HepG2 (cell line): ENCODE results near the gene TUBA4A. TPM values are rescaled to one million over a fixed set of nuclear protein-coding genes. Genes with fewer than 3 reads are reported as not detected.

Experiments
- ARNT2 ChIP-seq: sonication (generic); formaldehyde crosslinking; IDR thresholded peaks from 2 replicates; pipeline ENCODE4 v1.8.0; 2022; ENCODE audit warnings: mild to moderate bottlenecking, low read depth, missing genetic modification reagents, moderate library complexity
- DMAP1 ChIP-seq: IDR thresholded peaks from 2 replicates; pipeline ENCODE4 v1.6.1; 2016
- HCFC1 ChIP-seq: fragments of 150-350 bp; IDR thresholded peaks from 2 replicates; pipeline ENCODE4 v1.6.1; 2014; ENCODE audit warnings: low read depth, low read length
- HNF4G ChIP-seq, 2 experiments: sonication (generic) in 1 of 2; formaldehyde crosslinking in 1 of 2; IDR thresholded peaks; 2 replicates each; pipeline versions ENCODE4 v1.4.0 to v1.6.1; 2011 to 2020; ENCODE audit warnings: borderline replicate concordance in 2 of 2, low read depth in 2 of 2, mild to moderate bottlenecking in 2 of 2, low read length in 1 of 2, missing genetic modification reagents in 1 of 2, moderate library complexity in 1 of 2
- HNRNPUL1 ChIP-seq: fragments of 200-400 bp; formaldehyde crosslinking; IDR thresholded peaks from 2 replicates; pipeline ENCODE4 v1.6.1; 2017; ENCODE audit warnings: low read depth, mild to moderate bottlenecking, low read length, moderate library complexity
- IRF2 ChIP-seq: IDR thresholded peaks from 2 replicates; pipeline ENCODE4 v1.6.1; 2018; ENCODE audit warnings: missing genetic modification reagents, missing compliant biosample characterization
- PCBP1 ChIP-seq: fragments of 200-400 bp; formaldehyde crosslinking; IDR thresholded peaks from 2 replicates; pipeline ENCODE4 v1.6.1; 2017; ENCODE audit warnings: mild to moderate bottlenecking, low read depth, low read length, borderline replicate concordance
- SCMH1 ChIP-seq: sonication (generic); formaldehyde crosslinking; IDR thresholded peaks from 2 replicates; pipeline ENCODE4 v1.9.0; 2021; ENCODE audit warnings: missing genetic modification reagents, mild to moderate bottlenecking, borderline replicate concordance
- SNAI1 ChIP-seq: sonication (generic); formaldehyde crosslinking; IDR thresholded peaks from 2 replicates; pipeline ENCODE4 v1.5.0; 2020; ENCODE audit warnings: mild to moderate bottlenecking, missing genetic modification reagents, borderline replicate concordance
- SNAPC2 ChIP-seq: sonication (generic); formaldehyde crosslinking; IDR thresholded peaks from 2 replicates; pipeline ENCODE4 v1.8.1; 2022; ENCODE audit warnings: mild to moderate bottlenecking, missing genetic modification reagents
- SOX13 ChIP-seq, 3 experiments: fragments of 450-650 bp in 1 of 3; sonication (generic) in 1 of 3; formaldehyde crosslinking in 1 of 3; IDR thresholded peaks in 2 of 3; conservative IDR thresholded peaks in 1 of 3; 2 replicates each; pipeline versions ENCODE4 v1.5.0 to v1.6.1; 2016 to 2020; ENCODE audit warnings: antibody characterized with exemption in 1 of 3, mild to moderate bottlenecking in 1 of 3, missing compliant biosample characterization in 1 of 3, missing genetic modification reagents in 1 of 3, moderate library complexity in 1 of 3
- THAP11 ChIP-seq: IDR thresholded peaks from 2 replicates; pipeline ENCODE4 v1.6.1; 2016; ENCODE audit warnings: missing biosample characterization, missing genetic modification reagents
- ZFP36L1 ChIP-seq: sonication (generic); formaldehyde crosslinking; IDR thresholded peaks from 2 replicates; pipeline ENCODE4 v1.8.0; 2022; ENCODE audit warnings: mild to moderate bottlenecking, missing genetic modification reagents, moderate library complexity
- ZNF124 ChIP-seq: sonication (generic); formaldehyde crosslinking; IDR thresholded peaks from 2 replicates; pipeline ENCODE4 v1.4.0; 2020; ENCODE audit warnings: missing genetic modification reagents
- ZNF33B ChIP-seq: sonication (generic); formaldehyde crosslinking; IDR thresholded peaks from 2 replicates; pipeline ENCODE4 v1.5.1; 2020; ENCODE audit warnings: mild to moderate bottlenecking, missing genetic modification reagents
- ZNF44 ChIP-seq: sonication (generic); formaldehyde crosslinking; IDR thresholded peaks from 2 replicates; pipeline ENCODE4 v1.5.1; 2020; ENCODE audit warnings: mild to moderate bottlenecking, missing genetic modification reagents
- ZNF451 ChIP-seq: sonication (generic); formaldehyde crosslinking; IDR thresholded peaks from 2 replicates; pipeline ENCODE4 v1.5.0; 2020; ENCODE audit warnings: mild to moderate bottlenecking, missing genetic modification reagents
- ZNF460 ChIP-seq: sonication (generic); formaldehyde crosslinking; IDR thresholded peaks from 2 replicates; pipeline ENCODE4 v1.5.1; 2020; ENCODE audit warnings: missing genetic modification reagents, mild to moderate bottlenecking, borderline replicate concordance
- ZNF501 ChIP-seq: sonication (generic); formaldehyde crosslinking; IDR thresholded peaks from 2 replicates; pipeline ENCODE4 v1.5.1; 2020; ENCODE audit warnings: mild to moderate bottlenecking, moderate library complexity, missing genetic modification reagents
- ZNF563 ChIP-seq: sonication (generic); formaldehyde crosslinking; IDR thresholded peaks from 2 replicates; pipeline ENCODE4 v1.8.0; 2022; ENCODE audit warnings: mild to moderate bottlenecking, moderate library complexity, missing genetic modification reagents
- polyA plus RNA-seq, 8 experiments: library from polyadenylated mRNA; depleted of rRNA in 3 of 8; stranded (reverse) in 7 of 8; unstranded in 1 of 8; fragments of >200 nt; fragmentation: Illumina TruSeq in 4 of 8; extraction: Trizol in 4 of 8; gene quantifications; 2 replicates each; pipeline versions ENCODE4 v1.2.1 to v1.2.3, GENCODE V29; 2011 to 2016; ENCODE audit warnings: low read depth in 4 of 8, missing spikeins in 1 of 8, mixed read lengths in 1 of 8; ENCODE audit not compliant: insufficient read depth in 1 of 8
- total RNA-seq, 5 experiments: library from RNA; depleted of rRNA; stranded (reverse); fragments of >200 nt; fragmentation: Illumina TruSeq; extraction: Trizol; gene quantifications; 2 replicates each; pipeline ENCODE4 v1.2.3, GENCODE V29; 2016; ENCODE audit warnings: low read depth in 1 of 5
- TF ChIP-seq, protein P1 (sequence below): sonication (generic); formaldehyde crosslinking; IDR thresholded peaks from 2 replicates; pipeline ENCODE4 v1.4.0; 2020; ENCODE audit warnings: mild to moderate bottlenecking, low read depth, missing genetic modification reagents
- TF ChIP-seq, protein P2 (sequence below): sonication (generic); formaldehyde crosslinking; conservative IDR thresholded peaks from 2 replicates; pipeline ENCODE4 v1.4.0; 2020; ENCODE audit warnings: missing genetic modification reagents
- TF ChIP-seq, protein P3 (sequence below): sonication (generic); formaldehyde crosslinking; IDR thresholded peaks from 2 replicates; pipeline ENCODE4 v1.9.0; 2021; ENCODE audit warnings: missing genetic modification reagents, borderline replicate concordance

TUBA4A gene
- total and polyA plus RNA-seq, 2 of the 13 experiments (the other 11 are each of a cell fraction or from before 2014, with no cell fraction given): 1.3 to 12.7 TPM

- TF ChIP-seq ZNF44 (CRISPR knock-in tag) (peak; percentile 68), SNAI1 (no peak), IRF2 (CRISPR knock-in tag) (peak; percentile 76), PCBP1 (0 out of 2 replicates have a peak, but pooled peaks have one; percentile 23), ZNF451 (CRISPR knock-in tag) (peak; percentile 75; the same call in 1 of the 2 replicates), HNRNPUL1 (no peak), SOX13 (IDR thresholded peaks at IDR 0.05) (no peak), SOX13 (CRISPR knock-in tag; conservative IDR thresholded peaks at IDR 0.05 in 1 of 2, IDR thresholded peaks at IDR 0.05 in 1 of 2) (peak in 1 of 2 experiments; percentile 15; a peak in 1 of 4 replicates), ZNF501 (peak; percentile 81; the same call in 1 of the 2 replicates), ZFP36L1 (CRISPR knock-in tag) (no peak), HNF4G (IDR thresholded peaks at IDR 0.05; ENCODE audit: borderline replicate concordance, low read depth, low read length) (peak; percentile 93), HNF4G (CRISPR knock-in tag; IDR thresholded peaks at IDR 0.05; ENCODE audit: borderline replicate concordance, low read depth) (no peak), ZNF460 (CRISPR knock-in tag) (no peak; the same call in 1 of the 2 replicates), ZNF33B (CRISPR knock-in tag) (no peak), ZNF124 (CRISPR knock-in tag) (peak; percentile 85), SCMH1 (CRISPR knock-in tag) (no peak), SNAPC2 (CRISPR knock-in tag) (peak; percentile 92), ZNF563 (CRISPR knock-in tag) (peak; percentile 72; the same call in 1 of the 2 replicates), ARNT2 (CRISPR knock-in tag) (peak; percentile 97), HCFC1 (no peak; the same call in 1 of the 2 replicates), DMAP1 (peak; percentile 62; the same call in 1 of the 2 replicates), THAP11 (CRISPR knock-in tag) (peak; percentile 80)
- TF ChIP-seq, protein P1, sequence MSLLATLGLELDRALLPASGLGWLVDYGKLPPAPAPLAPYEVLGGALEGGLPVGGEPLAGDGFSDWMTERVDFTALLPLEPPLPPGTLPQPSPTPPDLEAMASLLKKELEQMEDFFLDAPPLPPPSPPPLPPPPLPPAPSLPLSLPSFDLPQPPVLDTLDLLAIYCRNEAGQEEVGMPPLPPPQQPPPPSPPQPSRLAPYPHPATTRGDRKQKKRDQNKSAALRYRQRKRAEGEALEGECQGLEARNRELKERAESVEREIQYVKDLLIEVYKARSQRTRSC: 0 out of 2 replicates have a peak, but pooled peaks have one; percentile 29
- TF ChIP-seq, protein P2, sequence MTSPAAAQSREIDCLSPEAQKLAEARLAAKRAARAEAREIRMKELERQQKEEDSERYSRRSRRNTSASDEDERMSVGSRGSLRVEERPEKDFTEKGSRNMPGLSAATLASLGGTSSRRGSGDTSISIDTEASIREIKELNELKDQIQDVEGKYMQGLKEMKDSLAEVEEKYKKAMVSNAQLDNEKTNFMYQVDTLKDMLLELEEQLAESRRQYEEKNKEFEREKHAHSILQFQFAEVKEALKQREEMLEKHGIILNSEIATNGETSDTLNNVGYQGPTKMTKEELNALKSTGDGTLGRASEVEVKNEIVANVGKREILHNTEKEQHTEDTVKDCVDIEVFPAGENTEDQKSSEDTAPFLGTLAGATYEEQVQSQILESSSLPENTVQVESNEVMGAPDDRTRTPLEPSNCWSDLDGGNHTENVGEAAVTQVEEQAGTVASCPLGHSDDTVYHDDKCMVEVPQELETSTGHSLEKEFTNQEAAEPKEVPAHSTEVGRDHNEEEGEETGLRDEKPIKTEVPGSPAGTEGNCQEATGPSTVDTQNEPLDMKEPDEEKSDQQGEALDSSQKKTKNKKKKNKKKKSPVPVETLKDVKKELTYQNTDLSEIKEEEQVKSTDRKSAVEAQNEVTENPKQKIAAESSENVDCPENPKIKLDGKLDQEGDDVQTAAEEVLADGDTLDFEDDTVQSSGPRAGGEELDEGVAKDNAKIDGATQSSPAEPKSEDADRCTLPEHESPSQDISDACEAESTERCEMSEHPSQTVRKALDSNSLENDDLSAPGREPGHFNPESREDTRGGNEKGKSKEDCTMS (CRISPR knock-in tag): no peak
- TF ChIP-seq, protein P3, sequence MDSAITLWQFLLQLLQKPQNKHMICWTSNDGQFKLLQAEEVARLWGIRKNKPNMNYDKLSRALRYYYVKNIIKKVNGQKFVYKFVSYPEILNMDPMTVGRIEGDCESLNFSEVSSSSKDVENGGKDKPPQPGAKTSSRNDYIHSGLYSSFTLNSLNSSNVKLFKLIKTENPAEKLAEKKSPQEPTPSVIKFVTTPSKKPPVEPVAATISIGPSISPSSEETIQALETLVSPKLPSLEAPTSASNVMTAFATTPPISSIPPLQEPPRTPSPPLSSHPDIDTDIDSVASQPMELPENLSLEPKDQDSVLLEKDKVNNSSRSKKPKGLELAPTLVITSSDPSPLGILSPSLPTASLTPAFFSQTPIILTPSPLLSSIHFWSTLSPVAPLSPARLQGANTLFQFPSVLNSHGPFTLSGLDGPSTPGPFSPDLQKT (CRISPR knock-in tag): no peak
These were observed 47.2 kb downstream of the TUBA4A start, which contains the start of gene ZFAND2B (continued) for GRCh38 chr2:219206328-219207133.
